ACC112 (cell line): ENCODE data around the gene PAF1.
A peak's percentile ranks its signal among the peaks of the same experiment; 100 is the strongest.

Experiments
- H2AFZ ChIP-seq: fragments of 200-600 bp; sonication (generic); one replicate; pipeline ENCODE4 v1.6.0; 2017; ENCODE audit warnings: antibody characterized with exemption, low read length; ENCODE audit not compliant: unreplicated experiment
- H3K27ac ChIP-seq: fragments of 200-600 bp; sonication (generic); 2 replicates; pipeline ENCODE4 v1.5.1; 2014; ENCODE audit warnings: low read depth, mild to moderate bottlenecking, antibody characterized with exemption, low read length, moderate library complexity
- H3K27me3 ChIP-seq: fragments of 200-600 bp; sonication (generic); 2 replicates; pipeline ENCODE4 v1.6.1; 2014; ENCODE audit warnings: mild to moderate bottlenecking, antibody characterized with exemption, low read length, moderate library complexity, mixed read lengths; ENCODE audit not compliant: insufficient read depth
- H3K36me3 ChIP-seq: fragments of 200-600 bp; sonication (generic); 2 replicates; pipeline ENCODE4 v1.6.1; 2016; ENCODE audit warnings: mild to moderate bottlenecking, antibody characterized with exemption, low read length, moderate library complexity, mixed read lengths; ENCODE audit not compliant: insufficient read depth
- H3K4me1 ChIP-seq: fragments of 200-600 bp; sonication (generic); one replicate; pipeline ENCODE4 v1.6.1; 2016; ENCODE audit warnings: low read length, mixed read lengths; ENCODE audit not compliant: insufficient read depth, unreplicated experiment, control insufficient read depth
- H3K4me3 ChIP-seq: fragments of 200-600 bp; sonication (generic); 2 replicates; pipeline ENCODE4 v1.5.1; 2014; ENCODE audit warnings: mild to moderate bottlenecking, low read depth, low read length
- H3K79me2 ChIP-seq: fragments of 200-600 bp; sonication (generic); one replicate; pipeline ENCODE4 v1.6.0; 2016; ENCODE audit warnings: low read length; ENCODE audit not compliant: control insufficient read depth, unreplicated experiment, insufficient read depth

Gene PAF1

GRCh38 chr19:39403331-39404312 lies 12.7 kb upstream of the PAF1 start:
- Histone ChIP-seq H3K4me3 (peak overlapping the region; percentile 74), H3K4me1 (peaks cover 27% of the 10 kb centered on the region), H2AFZ (no peak overlapping the region)

GRCh38 chr19:39402346-39403300 lies 11.7 kb upstream of the PAF1 start:
- peak overlapping the region; percentile 74 for H3K4me3 ChIP-seq
- peak overlapping the region; percentile 99 for H3K27ac ChIP-seq
- peaks cover 3% of the 10 kb centered on the region; the same call in 1 of the 2 replicates for H3K36me3 ChIP-seq
- H2AFZ ChIP-seq: no peak overlapping the region
- peaks cover 13% of the 10 kb centered on the region for H3K79me2 ChIP-seq
- peaks cover 37% of the 10 kb centered on the region for H3K4me1 ChIP-seq
- H3K27me3 ChIP-seq: no peaks in the 10 kb centered on the region

More at GRCh38 chr19:39403331-39404312, 12.7 kb upstream of the PAF1 start:
- H3K79me2 ChIP-seq: peaks cover 23% of the 10 kb centered on the region
- no peaks in the 10 kb centered on the region for H3K27me3 ChIP-seq
- peak overlapping the region; percentile 99 for H3K27ac ChIP-seq
- H3K36me3 ChIP-seq: peaks cover 13% of the 10 kb centered on the region; the same call in 1 of the 2 replicates

GRCh38 chr19:39401549-39402345 lies 10.8 kb upstream of the PAF1 start:
- no peak overlapping the region for H2AFZ ChIP-seq
- 0 out of 2 replicates have a peak overlapping the region, but pooled peaks have one; percentile 14 for H3K4me3 ChIP-seq
- H3K79me2 ChIP-seq: peaks cover 4% of the 10 kb centered on the region
- no peaks in the 10 kb centered on the region for H3K27me3 ChIP-seq
- H3K4me1 ChIP-seq: peaks cover 39% of the 10 kb centered on the region
- H3K36me3 ChIP-seq: no peaks in the 10 kb centered on the region
- H3K27ac ChIP-seq: peak overlapping the region; percentile 99

DNA sequence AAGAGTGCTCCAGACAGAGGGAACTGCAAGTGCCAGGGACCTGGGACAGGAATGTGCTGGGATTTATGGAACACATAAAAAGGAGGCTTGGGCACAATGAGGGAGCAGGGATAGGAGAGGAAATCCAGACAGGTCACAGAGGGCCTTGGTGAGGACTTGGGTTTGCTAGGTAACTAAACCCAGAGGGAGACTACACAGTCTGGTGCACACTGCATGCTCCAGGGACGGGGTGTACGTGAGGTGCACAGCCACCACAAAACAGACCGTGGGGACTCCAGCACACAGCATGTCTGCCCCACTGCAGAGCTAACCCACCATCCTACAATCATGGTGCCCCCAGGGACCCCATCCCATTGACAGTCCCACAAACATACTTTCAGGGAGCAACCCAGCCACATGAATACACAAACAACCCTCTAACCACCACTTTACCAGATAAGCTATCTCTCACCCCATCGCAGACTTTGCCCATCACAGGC lies 10.2 kb upstream of the PAF1 start:
- Histone ChIP-seq H3K4me1 (peaks cover 39% of the 10 kb centered on the region), H3K27me3 (no peaks in the 10 kb centered on the region), H3K27ac (peak overlapping the region; percentile 99), H3K36me3 (no peaks in the 10 kb centered on the region), H3K4me3 (no peak overlapping the region), H3K79me2 (peaks cover 2% of the 10 kb centered on the region), H2AFZ (no peak overlapping the region)

- no peaks in the 10 kb centered on the region for H3K27me3 ChIP-seq
- no peak overlapping the region for H3K4me3 ChIP-seq
- H3K79me2 ChIP-seq: no peaks in the 10 kb centered on the region
- peaks cover 39% of the 10 kb centered on the region for H3K4me1 ChIP-seq
- no peak overlapping the region for H2AFZ ChIP-seq
- H3K27ac ChIP-seq: peak overlapping the region; percentile 99; the same call in 1 of the 2 replicates
- no peaks in the 10 kb centered on the region for H3K36me3 ChIP-seq
Measured at GRCh38 chr19:39400061-39400460, 9.2 kb upstream of the PAF1 start.

DNA sequence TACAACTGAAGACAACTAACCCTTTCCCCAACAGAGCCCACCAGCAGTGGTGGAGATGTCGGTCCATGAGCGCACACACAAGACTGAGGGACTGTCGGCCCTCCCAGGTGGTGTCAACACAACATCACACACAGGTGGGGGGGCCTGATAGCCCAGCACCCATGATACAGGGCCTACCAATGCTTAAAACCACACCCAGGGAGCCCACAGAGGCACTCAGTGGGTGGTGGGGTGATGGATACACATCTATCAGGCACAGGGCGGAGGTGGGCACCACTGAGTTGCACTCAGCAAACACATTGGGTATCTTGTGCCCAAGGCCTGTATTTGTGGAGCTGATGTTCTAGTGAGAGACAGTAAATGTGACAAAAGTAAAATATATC lies 8.8 kb upstream of the PAF1 start:
- Histone ChIP-seq H3K36me3 (no peaks in the 10 kb centered on the region), H3K27me3 (no peaks in the 10 kb centered on the region), H2AFZ (no peak overlapping the region), H3K27ac (peak overlapping the region; percentile 99; the same call in 1 of the 2 replicates), H3K4me3 (no peak overlapping the region), H3K4me1 (peaks cover 39% of the 10 kb centered on the region), H3K79me2 (no peaks in the 10 kb centered on the region)

- Histone ChIP-seq H2AFZ (no peak overlapping the region), H3K79me2 (no peaks in the 10 kb centered on the region), H3K36me3 (no peaks in the 10 kb centered on the region), H3K4me3 (no peak overlapping the region), H3K27ac (peak overlapping the region; percentile 99), H3K27me3 (no peaks in the 10 kb centered on the region), H3K4me1 (peaks cover 39% of the 10 kb centered on the region)
Measured at GRCh38 chr19:39398297-39398864, 7.5 kb upstream of the PAF1 start.

- no peak overlapping the region for H3K4me3 ChIP-seq
- no peaks in the 10 kb centered on the region for H3K36me3 ChIP-seq
- peaks cover 32% of the 10 kb centered on the region for H3K4me1 ChIP-seq
- no peaks in the 10 kb centered on the region for H3K27me3 ChIP-seq
- H3K79me2 ChIP-seq: no peaks in the 10 kb centered on the region
- no peak overlapping the region for H2AFZ ChIP-seq
- H3K27ac ChIP-seq: peak overlapping the region; percentile 99
Measured at GRCh38 chr19:39397360-39398296, 6.7 kb upstream of the PAF1 start.

DNA sequence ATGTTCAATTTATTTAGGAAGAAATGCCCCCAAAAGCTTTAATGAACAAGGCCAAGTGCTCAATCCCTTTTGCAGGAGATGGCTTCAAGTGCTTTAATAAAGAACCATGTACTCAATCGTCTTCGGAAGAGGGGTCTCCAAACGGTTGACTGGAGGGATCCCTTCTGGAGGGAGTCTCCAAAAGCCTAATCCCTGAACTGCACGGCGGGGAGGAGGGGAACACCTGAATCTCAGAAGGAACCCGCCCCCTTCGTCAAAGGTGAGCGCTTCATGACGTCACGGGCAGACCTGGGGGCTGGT lies 505 bp downstream of the PAF1 start:
- H3K27me3 ChIP-seq: no peaks in the 10 kb centered on the region
- peak overlapping the region; percentile 99 for H3K4me3 ChIP-seq
- H2AFZ ChIP-seq: peak overlapping the region; percentile 64
- H3K27ac ChIP-seq: peak overlapping the region; percentile 81
- peaks cover 15% of the 10 kb centered on the region for H3K79me2 ChIP-seq
- peaks cover 5% of the 10 kb centered on the region for H3K4me1 ChIP-seq
- peaks cover 3% of the 10 kb centered on the region; the same call in 1 of the 2 replicates for H3K36me3 ChIP-seq
